ENCODE results near the gene TPRA1.

TPRA1 gene

DNA sequence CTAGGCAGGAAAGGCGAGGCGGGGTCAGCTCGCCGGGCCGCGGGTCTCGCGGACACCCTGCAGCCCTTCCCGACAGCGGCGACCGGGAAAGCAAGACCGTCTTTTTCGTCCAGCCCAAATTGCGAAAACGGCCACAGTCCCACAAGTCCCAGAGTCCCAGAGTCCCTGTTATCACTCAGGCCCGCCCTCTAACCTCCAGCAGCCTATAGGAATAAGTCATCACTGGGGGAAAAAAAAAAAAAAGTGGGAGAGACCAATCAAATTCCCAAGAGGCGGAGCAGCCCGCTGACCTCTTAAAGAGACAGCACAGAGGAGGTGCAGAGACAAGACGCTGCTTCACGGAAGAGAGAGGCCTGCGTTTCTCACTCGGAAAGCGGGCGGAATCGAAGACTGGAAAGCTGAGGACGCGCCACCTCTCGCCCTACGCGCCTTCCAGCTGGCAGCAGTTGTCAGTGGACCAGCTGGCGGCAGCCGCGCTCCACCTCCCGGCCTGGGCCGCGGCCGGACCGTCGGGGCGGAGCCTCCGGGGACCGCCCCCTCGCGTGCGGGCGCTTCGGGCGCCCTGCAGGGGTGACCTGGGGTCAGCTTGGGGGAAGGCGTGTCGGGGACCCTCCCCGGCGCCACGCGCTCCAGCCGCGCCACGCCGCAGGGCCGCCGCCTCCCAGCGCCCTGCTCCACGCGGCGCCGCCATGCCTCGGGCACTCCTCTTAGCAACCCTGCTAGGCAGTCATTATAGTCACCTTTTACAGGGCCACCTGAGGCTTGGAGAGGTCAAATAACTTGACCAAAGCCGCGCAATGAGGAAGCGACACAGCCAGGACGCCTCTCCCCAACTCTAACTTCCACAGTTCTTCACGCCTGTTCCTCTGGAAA, at the start of gene TPRA1:
Gene TPRA1 (minus strand): TSS at position 141 of the 873 bp plus-strand sequence. CDS start 10,587 bp downstream, outside the sequence.
- H3K4me3 ChIP-seq (ENCODE audit: low read length): peak within 1 kb of the TSS; percentile 91
- TF ChIP-seq ZNF274 (IDR thresholded peaks at IDR 0.05; ENCODE audit: low read depth, low read length): no peak

DNA sequence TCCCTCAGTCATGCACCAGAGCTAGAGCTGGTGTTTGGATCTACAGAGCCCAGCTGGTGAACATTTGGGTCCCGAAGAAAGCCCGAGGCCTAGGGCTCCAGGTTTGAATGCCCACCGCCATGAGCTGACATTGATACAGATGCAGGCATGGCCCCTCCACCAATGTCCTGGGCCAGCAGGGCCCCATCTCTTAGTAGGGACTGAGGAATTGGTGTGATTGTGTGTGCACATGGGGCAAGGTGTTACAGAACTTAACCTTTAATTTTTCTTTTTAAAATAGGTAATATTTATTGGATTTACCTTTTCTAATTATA, 49.5 kb upstream of the TPRA1 start:
- TF ChIP-seq ZNF274 (IDR thresholded peaks at IDR 0.05; ENCODE audit: low read depth, low read length): no peak
- no peak overlapping the region for H3K4me3 ChIP-seq (ENCODE audit: low read length)

DNA sequence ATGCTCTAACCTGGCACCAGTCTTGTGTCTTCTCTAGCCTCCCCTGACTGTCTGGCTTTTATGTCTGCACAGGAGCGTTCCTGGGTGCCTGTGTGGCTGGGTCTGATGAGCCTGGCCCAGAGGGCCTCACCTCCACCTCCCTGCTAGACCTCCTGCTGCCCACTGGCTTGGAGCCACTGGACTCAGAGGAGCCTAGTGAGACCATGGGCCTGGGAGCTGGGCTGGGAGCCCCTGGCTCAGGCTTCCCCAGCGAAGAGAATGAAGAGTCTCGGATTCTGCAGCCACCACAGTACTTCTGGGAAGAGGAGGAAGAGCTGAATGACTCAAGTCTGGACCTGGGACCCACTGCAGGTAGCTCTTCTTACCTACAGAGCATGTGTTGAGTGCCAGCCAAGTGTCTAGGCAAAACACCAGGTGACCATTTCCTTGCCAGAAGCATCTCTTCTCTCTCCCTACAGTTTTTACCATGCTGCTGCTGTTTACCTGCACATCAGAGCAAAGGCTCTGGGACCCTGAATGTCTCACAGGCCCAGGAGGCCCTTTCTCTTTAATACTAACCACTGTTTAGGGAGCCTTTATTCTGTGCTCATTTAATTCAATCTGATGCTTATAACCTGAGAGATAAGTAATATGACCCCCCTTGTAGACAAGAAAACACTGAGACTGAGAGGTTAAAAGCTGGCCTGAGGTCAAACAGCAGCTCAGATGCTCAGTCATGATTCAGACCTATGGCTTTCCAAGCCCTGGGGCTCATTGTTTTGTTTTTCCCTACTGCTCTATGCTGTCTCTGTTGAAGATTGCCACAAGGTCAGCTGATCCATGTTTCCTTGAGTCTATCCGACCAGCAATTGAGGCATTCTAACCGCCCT, 48.9 kb upstream of the TPRA1 start:
- H3K4me3 ChIP-seq (ENCODE audit: low read length): no peak overlapping the region
- TF ChIP-seq ZNF274 (IDR thresholded peaks at IDR 0.05; ENCODE audit: low read depth, low read length): no peak

DNA sequence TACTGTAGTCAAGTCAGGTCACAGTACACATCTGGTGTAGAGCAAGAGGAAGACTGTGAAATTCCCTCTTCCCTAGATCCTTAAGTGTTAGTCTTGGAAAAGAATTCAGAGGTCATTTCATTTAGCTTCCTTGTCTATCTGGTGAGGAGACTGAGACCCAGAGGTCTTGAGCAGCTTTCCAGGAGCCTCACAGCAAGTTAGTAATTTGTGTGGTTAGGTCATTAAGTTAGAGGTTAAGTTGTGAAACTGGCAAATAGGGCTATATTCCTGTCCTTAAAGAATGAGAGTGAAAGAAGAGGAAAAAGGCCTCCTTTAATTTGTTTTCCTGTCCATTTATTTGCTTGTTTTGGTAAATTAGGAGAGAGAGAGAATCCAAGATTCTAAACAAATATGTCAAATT, 47.4 kb upstream of the TPRA1 start:
- TF ChIP-seq ZNF274 (IDR thresholded peaks at IDR 0.05; ENCODE audit: low read depth, low read length): no peak
- H3K4me3 ChIP-seq (ENCODE audit: low read length): no peak overlapping the region

DNA sequence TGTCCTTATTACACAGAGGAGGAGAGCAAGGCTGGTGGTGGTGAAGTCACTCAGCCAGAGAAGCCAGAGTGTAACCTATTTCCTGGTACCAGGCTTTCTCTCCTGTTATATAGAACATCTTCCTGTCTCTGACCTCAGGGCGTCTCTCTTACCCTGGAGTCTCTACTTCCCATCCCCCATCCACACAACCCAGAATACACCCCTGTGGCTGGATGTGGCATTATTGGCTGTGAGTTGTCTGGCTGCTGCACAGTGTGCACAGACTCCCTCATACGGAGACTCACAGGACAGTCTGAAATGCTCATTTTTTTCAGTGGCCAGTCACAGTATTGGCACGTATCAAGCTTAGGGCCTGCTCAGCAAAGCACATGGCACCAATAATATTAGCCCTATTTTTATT, 47.0 kb upstream of the TPRA1 start:
- no peak for TF ChIP-seq ZNF274 (IDR thresholded peaks at IDR 0.05; ENCODE audit: low read depth, low read length)

DNA sequence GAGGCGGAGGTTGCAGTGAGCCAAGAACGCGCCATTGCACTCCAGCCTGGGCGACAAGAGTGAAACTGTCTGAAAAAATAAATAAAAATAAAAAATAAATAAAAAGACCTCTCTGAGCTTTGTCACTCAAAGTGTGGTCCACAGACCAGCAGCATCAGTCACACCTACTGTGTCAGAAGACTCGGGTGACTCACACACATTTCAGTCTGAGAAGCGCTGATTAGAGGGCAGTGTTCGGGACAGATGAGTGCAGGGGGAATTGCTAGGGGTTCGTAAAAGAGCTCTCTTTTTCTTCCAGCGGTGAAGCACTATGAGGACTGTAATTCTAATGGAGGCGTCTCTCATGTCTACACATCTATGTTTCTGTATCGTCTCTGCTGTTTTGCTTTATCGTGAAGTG, 44.1 kb upstream of the TPRA1 start:
- no peak overlapping the region for H3K4me3 ChIP-seq (ENCODE audit: low read length)
- no peak for TF ChIP-seq ZNF274 (IDR thresholded peaks at IDR 0.05; ENCODE audit: low read depth, low read length)

More for the DNA sequence above, 47.0 kb upstream of the TPRA1 start:
- no peak overlapping the region for H3K4me3 ChIP-seq (ENCODE audit: low read length)

DNA sequence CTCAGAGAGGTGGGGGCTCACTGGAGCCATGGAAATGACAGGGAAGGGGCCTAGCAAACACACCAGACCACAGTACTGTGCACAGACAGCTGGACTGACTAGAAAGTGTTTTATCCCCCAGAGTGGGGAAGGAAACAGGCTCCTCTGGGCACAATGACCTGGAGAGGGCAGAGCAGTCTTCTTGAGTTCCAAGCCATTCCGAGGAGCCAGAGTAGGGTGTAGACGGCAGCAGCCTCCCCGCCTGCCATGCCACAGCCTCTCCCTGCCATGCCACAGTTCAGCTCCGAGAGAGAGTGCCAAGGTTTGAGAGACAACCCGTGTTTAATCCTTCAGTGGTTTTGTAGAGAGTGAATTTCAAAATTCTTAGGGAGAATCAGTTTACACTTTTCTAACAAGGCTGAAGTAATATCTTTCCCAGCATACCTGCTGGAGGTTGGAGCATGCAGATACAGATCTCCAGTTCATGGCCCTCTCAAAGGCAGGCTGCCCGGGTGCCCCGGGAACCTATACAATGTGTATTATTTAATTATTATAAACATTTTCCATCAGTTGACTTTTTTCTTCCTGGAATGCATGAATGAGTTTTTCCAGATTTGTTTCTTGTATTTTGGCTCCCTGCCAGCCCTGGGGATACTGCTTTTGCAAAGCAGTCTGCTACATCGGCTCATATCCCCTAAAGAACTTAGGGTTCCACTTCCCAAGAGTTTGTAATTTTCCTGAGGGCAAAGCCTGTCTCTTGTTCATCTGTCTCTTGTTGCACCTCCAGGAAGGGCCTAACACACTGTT, 41.7 kb upstream of the TPRA1 start:
- TF ChIP-seq ZNF274 (IDR thresholded peaks at IDR 0.05; ENCODE audit: low read depth, low read length): no peak
- H3K4me3 ChIP-seq (ENCODE audit: low read length): no peak overlapping the region

DNA sequence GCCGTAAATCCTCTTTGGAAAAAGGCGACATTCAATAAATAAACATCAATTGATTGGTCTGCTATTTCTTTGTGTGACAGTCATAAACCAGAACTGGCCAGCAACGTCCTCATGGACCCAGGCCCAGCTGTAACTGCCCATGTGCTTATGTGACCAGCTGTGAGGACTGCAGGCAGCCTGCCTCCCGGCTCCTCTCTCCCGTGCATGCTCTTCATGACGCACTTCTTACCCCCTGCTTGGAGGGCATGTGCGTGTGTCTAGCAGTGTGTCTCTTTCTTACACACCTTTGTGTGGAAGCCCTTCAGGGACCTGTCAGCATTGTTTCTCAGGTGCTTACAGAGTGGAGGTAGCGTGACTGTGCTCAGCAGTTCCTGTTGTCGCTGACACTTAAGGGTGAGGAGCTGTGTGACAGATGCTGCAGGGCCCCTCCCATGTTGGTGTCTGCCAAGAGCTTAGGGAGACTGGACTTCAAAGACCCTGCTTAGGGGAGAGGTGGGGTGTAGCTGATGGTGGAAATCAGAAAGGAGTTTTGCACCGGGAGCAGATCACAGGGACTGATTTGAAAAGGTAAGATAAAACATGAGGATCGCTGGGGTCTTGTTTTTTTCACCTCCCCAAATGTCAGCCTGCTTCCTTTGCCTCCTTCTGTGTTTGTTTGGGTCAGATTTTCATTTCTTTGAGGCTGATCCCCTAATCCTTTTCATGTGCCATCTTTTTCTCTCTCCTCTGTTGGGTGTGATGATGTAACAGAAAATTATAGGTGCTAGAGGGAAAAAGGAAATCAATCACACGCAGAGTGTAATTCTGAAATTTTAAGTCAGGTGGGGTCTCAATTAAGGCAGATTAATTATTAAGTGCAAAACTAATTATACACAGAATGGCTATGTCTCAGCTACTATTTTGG, 40.5 kb upstream of the TPRA1 start:
- H3K4me3 ChIP-seq (ENCODE audit: low read length): no peak overlapping the region

DNA sequence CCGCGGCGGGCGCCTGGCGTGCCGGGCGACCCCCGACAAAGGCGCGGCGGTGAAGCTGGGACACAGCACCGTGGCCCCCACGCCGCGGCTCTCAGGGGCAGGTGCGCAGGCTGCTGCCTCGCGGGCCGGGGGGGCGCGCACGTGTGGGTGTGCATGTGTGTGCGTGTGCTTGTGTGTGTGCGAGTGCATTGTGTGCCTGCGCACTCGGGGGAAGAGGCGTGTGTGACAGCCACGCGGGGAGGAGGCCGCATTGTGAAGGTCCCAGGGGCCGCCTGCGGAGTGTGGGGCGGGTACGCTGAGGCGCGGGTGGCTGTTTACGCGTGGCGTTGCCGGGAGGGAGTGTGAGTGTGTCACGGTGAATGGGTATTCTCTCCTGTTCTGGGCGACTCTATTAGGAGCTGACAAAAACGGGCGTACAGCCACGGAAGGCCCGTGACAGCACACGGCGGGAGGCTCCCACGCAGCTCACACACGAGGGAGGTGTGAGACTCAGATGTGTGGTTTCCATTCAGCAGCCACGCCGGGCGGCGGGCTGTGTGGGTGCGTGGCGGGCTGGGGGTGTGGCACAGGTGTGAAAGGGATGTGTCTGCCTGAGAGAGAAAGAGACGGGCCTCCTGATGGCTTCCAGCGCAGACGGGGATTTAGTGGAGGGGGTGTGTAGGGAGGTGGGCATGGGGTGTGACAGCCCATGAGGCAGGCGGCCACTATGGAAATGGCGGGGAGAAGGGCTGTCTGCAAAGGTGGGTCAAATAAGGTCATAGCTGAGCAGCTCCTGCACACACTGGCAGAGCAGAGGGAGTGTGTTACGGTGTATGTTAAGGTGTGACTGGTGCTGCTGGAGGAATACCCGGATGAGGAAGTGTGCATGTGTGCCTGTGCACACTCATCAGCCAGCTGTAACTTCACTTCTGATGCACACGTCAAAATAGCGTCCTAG, 39.2 kb upstream of the TPRA1 start:
- H3K4me3 ChIP-seq (ENCODE audit: low read length): peak overlapping the region; percentile 57; the same call in 1 of the 2 replicates
- no peak for TF ChIP-seq ZNF274 (IDR thresholded peaks at IDR 0.05; ENCODE audit: low read depth, low read length)

More for the DNA sequence above, 40.5 kb upstream of the TPRA1 start:
- TF ChIP-seq ZNF274 (IDR thresholded peaks at IDR 0.05; ENCODE audit: low read depth, low read length): no peak

DNA sequence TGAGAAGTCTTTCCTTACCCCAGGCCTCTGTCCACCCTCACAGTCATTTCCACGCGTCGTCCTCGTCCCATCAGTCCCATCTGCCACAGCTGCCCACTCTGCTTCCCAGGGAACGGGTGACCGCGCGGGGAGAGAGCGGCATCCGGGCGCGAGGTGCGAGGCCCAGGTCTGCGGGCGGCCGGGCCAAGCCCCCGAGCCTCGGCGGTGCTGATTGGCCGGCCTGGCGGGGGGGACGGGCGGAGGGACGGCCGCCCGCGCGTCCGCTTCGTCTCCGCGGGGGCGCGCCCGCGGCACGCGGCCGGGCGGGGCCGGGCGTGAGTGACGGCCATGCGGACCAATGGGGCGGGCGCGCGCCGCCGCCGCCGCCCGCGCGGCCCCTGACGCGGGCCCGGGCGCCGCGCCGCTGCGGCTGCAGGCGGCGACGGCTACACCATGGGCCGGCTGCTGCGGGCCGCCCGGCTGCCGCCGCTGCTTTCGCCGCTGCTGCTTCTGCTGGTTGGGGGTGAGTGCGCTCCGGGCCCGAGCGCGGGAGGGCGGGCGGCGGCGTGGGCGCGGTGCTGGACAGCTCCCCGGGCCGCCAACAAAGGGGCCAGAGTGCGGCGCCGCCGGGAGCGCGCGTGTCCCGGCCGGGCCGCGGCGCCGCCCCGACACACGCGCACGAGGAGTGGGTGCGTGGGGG, 38.4 kb upstream of the TPRA1 start, which contains the start of gene PODXL2:
Gene PODXL2 (plus strand): TSS at position 398 of the 679 bp plus-strand sequence. CDS start 35 bp downstream, at position 433.
- peak within 1 kb of the TSS; percentile 57; the same call in 1 of the 2 replicates for H3K4me3 ChIP-seq (ENCODE audit: low read length)
- no peak for TF ChIP-seq ZNF274 (IDR thresholded peaks at IDR 0.05; ENCODE audit: low read depth, low read length)

DNA sequence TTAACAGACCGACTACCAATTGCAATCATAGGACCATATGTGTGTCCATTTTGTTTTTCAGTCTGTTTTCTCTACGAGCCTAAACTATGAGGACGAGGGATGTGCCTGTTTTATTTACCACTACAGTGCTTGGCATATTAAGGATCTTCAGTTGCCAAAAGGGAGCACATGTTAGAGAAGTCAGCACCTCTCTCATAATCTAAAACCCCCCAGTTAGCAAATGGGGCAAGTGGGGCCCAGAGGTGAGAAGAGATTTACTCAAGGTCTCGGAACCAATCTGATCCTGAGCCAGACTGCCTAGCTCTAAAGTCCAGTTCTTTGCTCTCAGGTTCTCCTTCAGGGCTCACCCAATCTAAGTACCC, 37.9 kb upstream of the TPRA1 start:
- H3K4me3 ChIP-seq (ENCODE audit: low read length): no peak overlapping the region
- TF ChIP-seq ZNF274 (IDR thresholded peaks at IDR 0.05; ENCODE audit: low read depth, low read length): no peak
